GM21360 (cell line): ENCODE data around the gene BAG3.
"Not testable (repeated sequence)": the region's sequence is repeated elsewhere in the genome, so short reads cannot be mapped to it uniquely, and the experiment has no call there.

ENCODE experiments used
- ATAC-seq: cut with Tn5 transposase; IDR thresholded peaks from one replicate; pipeline ENCODE4 v1.9.1; 2021; ENCODE audit warnings: mild to moderate bottlenecking, moderate library complexity; ENCODE audit not compliant: unreplicated experiment

BAG3 gene

GRCh38 chr10:119640384-119640783 lies 10.8 kb upstream of the BAG3 start:
- no peak for ATAC-seq

GRCh38 chr10:119640875-119641526 lies 10.2 kb upstream of the BAG3 start:
- ATAC-seq = no peak

- no peak for ATAC-seq
Measured at GRCh38 chr10:119642556-119643111, 8.5 kb upstream of the BAG3 start.

GRCh38 chr10:119643306-119644204 lies 7.6 kb upstream of the BAG3 start:
- no peak for ATAC-seq

GRCh38 chr10:119644205-119644814 lies 6.9 kb upstream of the BAG3 start:
- no peak for ATAC-seq

GRCh38 chr10:119644994-119645393 lies 6.2 kb upstream of the BAG3 start:
- ATAC-seq = no peak

- ATAC-seq = no peak
Measured at GRCh38 chr10:119650062-119650461, 1.1 kb upstream of the BAG3 start.

- peak; percentile 34 for ATAC-seq
Measured at GRCh38 chr10:119651514-119652360, 557 bp downstream of the BAG3 start.

GRCh38 chr10:119652361-119652730 lies 1.2 kb downstream of the BAG3 start:
- no peak for ATAC-seq

GRCh38 chr10:119653209-119653608 lies 2.0 kb downstream of the BAG3 start:
- ATAC-seq = no peak

- no peak for ATAC-seq
Measured at GRCh38 chr10:119653916-119654315, 2.7 kb downstream of the BAG3 start.

- ATAC-seq = no peak
Measured at GRCh38 chr10:119654540-119654939, 3.4 kb downstream of the BAG3 start.

GRCh38 chr10:119655566-119656001 lies 4.4 kb downstream of the BAG3 start:
- ATAC-seq = no peak

GRCh38 chr10:119656760-119657159 lies 5.6 kb downstream of the BAG3 start:
- ATAC-seq = no peak

GRCh38 chr10:119657725-119658124 lies 6.5 kb downstream of the BAG3 start:
- no peak for ATAC-seq

- ATAC-seq = no peak
Measured at GRCh38 chr10:119658274-119658673, 7.1 kb downstream of the BAG3 start.

GRCh38 chr10:119659951-119660350 lies 8.8 kb downstream of the BAG3 start:
- ATAC-seq = no peak

GRCh38 chr10:119662076-119662605 lies 11.0 kb downstream of the BAG3 start:
- not testable (repeated sequence) for ATAC-seq

GRCh38 chr10:119663866-119664698 lies 12.9 kb downstream of the BAG3 start:
- no peak for ATAC-seq
